Measurements from ENCODE around the gene EIF2D. TPM values are rescaled to one million over a fixed set of nuclear protein-coding genes. Genes with fewer than 3 reads are reported as not detected.
A peak's percentile ranks its signal among the peaks of the same experiment; 100 is the strongest.

The EIF2D gene
- total and polyA plus RNA-seq, 9 of the 15 experiments (the other 6 are each of a cell fraction or from before 2014, with no cell fraction given), result 81.1 to 138 (median 93.9) TPM

- H3K9me1 ChIP-seq (ENCODE audit: control insufficient read depth, insufficient read depth, low read length), result no peaks in the 10 kb centered on the region
- H3K27ac ChIP-seq (ENCODE audit: extremely low read depth, low read depth, low read length), result no peak overlapping the region
- H3K36me3 ChIP-seq (ENCODE audit: control insufficient read depth, insufficient read depth, low read length), result peaks cover 97% of the 10 kb centered on the region
- H3K4me1 ChIP-seq (replicated peaks in 1 of 2; ENCODE audit: control insufficient read depth in 2 of 2, insufficient read depth in 2 of 2, low read length in 2 of 2), result peaks cover 0 to 14% of the 10 kb centered on the region in 2 experiments; a peak in 3 of 5 replicates
- intact Hi-C loops (cut with micrococcal nuclease) (no loop called here), in situ Hi-C loops (cut with MboI) (loop anchor here (25.0 kb wide), 1 partner anchor 427 kb away; no protein-coding TSS in a partner anchor)
- no peak overlapping the region for H3K4me3 ChIP-seq
- no peak for DNase-seq (ENCODE audit: extremely low read depth in 1 of 4, low spot score in 3 of 4)
- peak; percentile 6 for FAIRE-seq
- ATAC-seq, result no peak
- 83% methylated on average over 7 of the region's 7 CpGs for WGBS (ENCODE audit: insufficient coverage, low coverage, missing lambda C conversion rate)
- BruUV-seq (replicated peaks), result no TSS peak
- H4K20me1 ChIP-seq (replicated peaks; ENCODE audit: control insufficient read depth, insufficient read depth, low read length), result 0 out of 2 replicates have a peak, but pooled peaks cover 3% of the 10 kb centered on the region
- ChIA-PET POLR2A (interaction anchor here (1.1 kb wide), 1 partner anchor 102 kb away, joined by 3 read pairs; no protein-coding TSS in a partner anchor), CTCF (ENCODE audit: low intra/inter-chr PET ratio) (interaction anchor here (1.2 kb wide), 1 partner anchor 99 kb away, joined by 4 read pairs; no protein-coding TSS in a partner anchor)
- no peaks in the 10 kb centered on the region for H3K27me3 ChIP-seq (ENCODE audit: control insufficient read depth in 2 of 2, insufficient read depth in 2 of 2, low read length in 2 of 2)
- no peak overlapping the region for H3K4me2 ChIP-seq (ENCODE audit: insufficient read depth, low read length)
- no peak overlapping the region for H2AFZ ChIP-seq (ENCODE audit: low read depth, low read length)
- TF ChIP-seq ZNF311 (CRISPR knock-in tag; IDR thresholded peaks at IDR 0.05) (no peak), ZBTB33 (CRISPR knock-in tag; IDR thresholded peaks at IDR 0.05) (peak; percentile 80), CREB3 (tag; conservative IDR thresholded peaks at IDR 0.05; ENCODE audit: low read depth) (no peak), HDAC8 (tag; IDR thresholded peaks at IDR 0.05) (no peak), KLF10 (CRISPR knock-in tag; IDR thresholded peaks at IDR 0.05) (no peak), ARID2 (IDR thresholded peaks at IDR 0.05) (no peak)
- no peaks in the 10 kb centered on the region for H3K9me3 ChIP-seq (replicated peaks; ENCODE audit: control insufficient read depth, insufficient read depth, low read depth, low read length)
- no peak overlapping the region for H3K9ac ChIP-seq (ENCODE audit: insufficient read depth in 1 of 2, low read depth in 2 of 2, low read length in 2 of 2)
- H3K79me2 ChIP-seq (ENCODE audit: control insufficient read depth, insufficient read depth, low read length), result no peaks in the 10 kb centered on the region
Observed at GRCh38 chr1:206589206-206589605, 23.1 kb downstream of the EIF2D start.
